WERI-Rb-1 (cell line): ENCODE measurements around the gene ANKHD1.

Source experiments
- DNase-seq: peaks from one replicate; pipeline ENCODE4 v3.0.0-alpha.2; 2020
- H3K27ac ChIP-seq: fragments of 250-450 bp; sonication (Bioruptor Pico); 2 replicates; pipeline ENCODE4 v1.5.1; 2020; ENCODE audit warnings: mild to moderate bottlenecking, moderate library complexity
- H3K27me3 ChIP-seq: fragments of 250-450 bp; sonication (Bioruptor Pico); 2 replicates; pipeline ENCODE4 v1.5.1; 2021; ENCODE audit warnings: mild to moderate bottlenecking, low read depth, moderate library complexity; ENCODE audit not compliant: insufficient read depth, severe bottlenecking
- H3K36me3 ChIP-seq: fragments of 250-450 bp; sonication (Bioruptor Pico); 2 replicates; pipeline ENCODE4 v1.5.1; 2020; ENCODE audit warnings: mild to moderate bottlenecking, moderate library complexity
- H3K4me3 ChIP-seq: 2 replicates; pipeline ENCODE4 v1.5.1; 2011; ENCODE audit warnings: low read depth, mild to moderate bottlenecking, control low read depth, low read length
- H3K9me3 ChIP-seq: fragments of 250-450 bp; sonication (Bioruptor Pico); 2 replicates; pipeline ENCODE4 v1.5.1; 2021; ENCODE audit warnings: mild to moderate bottlenecking, moderate library complexity; ENCODE audit not compliant: severe bottlenecking
- CTCF ChIP-seq: IDR thresholded peaks from 2 replicates; pipeline ENCODE4 v1.5.1; 2011; ENCODE audit warnings: low read depth, mild to moderate bottlenecking, control low read depth, inconsistent platforms, low read length

The ANKHD1 gene

GRCh38 chr5:140548791-140549190, 147.2 kb downstream of the ANKHD1 start:
- H3K27me3 ChIP-seq, result no peaks in the 10 kb centered on the region
- no peak for TF ChIP-seq CTCF
- H3K27ac ChIP-seq, result no peak overlapping the region
- DNase-seq, result no peak
- no peak overlapping the region for H3K4me3 ChIP-seq
- H3K36me3 ChIP-seq, result peaks cover 60% of the 10 kb centered on the region
- no peaks in the 10 kb centered on the region for H3K9me3 ChIP-seq

GRCh38 chr5:140549237-140550144, 147.9 kb downstream of the ANKHD1 start:
- Histone ChIP-seq H3K36me3 (peaks cover 59% of the 10 kb centered on the region), H3K9me3 (no peaks in the 10 kb centered on the region), H3K4me3 (no peak overlapping the region), H3K27me3 (no peaks in the 10 kb centered on the region), H3K27ac (no peak overlapping the region)
- DNase-seq, result no peak
- no peak for TF ChIP-seq CTCF

DNA sequence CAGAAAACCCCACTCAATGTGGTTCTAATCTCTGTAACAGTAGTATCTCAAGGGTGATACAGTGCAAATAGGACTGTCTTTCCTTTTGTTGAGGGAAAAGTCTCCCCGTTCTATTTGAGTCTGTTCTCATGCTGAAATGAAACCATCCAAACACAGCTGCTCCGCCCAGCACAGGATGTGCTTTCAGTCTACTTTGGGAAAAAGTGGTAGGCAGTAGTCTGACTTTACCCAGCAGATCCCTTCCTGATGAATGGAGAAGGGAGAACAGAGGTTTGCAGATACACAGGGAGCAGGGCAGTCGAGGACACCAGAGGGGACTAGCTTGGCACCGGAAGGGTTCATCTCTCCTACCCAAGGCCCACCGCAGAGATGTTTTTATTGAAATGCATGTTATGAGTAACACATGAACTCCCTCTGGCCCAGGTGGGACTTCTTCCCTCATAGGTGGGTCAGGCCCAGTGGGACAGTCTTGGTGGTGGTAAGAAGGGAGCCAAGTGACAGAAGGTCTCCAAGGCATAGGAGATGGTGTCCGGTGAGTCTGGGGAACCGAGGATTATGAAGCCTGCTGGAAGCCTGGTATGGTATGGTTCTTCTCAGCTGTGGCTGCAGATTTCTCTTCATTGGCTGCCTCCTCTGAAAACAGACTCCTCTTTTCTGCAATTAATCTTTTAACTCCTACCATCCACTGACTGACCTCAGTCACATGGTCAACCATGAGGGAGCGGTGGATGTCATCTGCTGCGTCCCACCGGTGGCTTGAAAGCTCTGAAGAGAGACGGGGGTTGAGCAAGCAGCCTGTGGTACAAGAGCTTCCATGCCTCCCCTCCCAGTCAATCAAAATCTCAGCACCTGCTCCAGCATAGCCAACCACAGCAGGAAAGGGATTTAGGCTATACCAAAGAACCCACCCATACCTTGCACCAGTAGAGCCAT, 148.8 kb downstream of the ANKHD1 start:
- no peak for DNase-seq
- peaks cover 58% of the 10 kb centered on the region for H3K36me3 ChIP-seq
- no peak overlapping the region for H3K4me3 ChIP-seq
- TF ChIP-seq CTCF, result no peak
- no peak overlapping the region for H3K27ac ChIP-seq
- H3K27me3 ChIP-seq, result no peaks in the 10 kb centered on the region
- no peaks in the 10 kb centered on the region for H3K9me3 ChIP-seq

DNA sequence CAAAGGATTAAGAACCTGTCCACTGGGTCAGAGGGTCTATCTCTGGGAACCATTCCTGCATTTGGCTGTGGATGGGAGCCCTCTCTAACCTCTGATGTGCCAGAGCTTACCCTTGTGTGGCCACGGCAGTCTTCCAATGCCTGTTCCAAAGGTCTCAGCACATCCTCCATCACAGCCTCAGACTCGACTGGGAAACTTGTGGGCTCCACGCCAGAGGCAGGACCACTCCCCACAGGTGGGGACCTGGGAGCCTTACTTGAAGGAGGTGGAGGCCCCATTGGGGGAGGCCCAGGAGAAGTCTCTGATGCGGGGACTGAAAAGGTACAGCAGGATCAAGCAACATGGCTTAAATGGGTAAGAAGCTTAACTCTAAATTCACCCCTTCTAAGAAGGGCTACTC, 150.2 kb downstream of the ANKHD1 start:
- no peak for TF ChIP-seq CTCF
- Histone ChIP-seq H3K36me3 (peaks cover 59% of the 10 kb centered on the region), H3K27ac (no peak overlapping the region), H3K4me3 (no peak overlapping the region), H3K9me3 (no peaks in the 10 kb centered on the region), H3K27me3 (no peaks in the 10 kb centered on the region)
- no peak for DNase-seq

GRCh38 chr5:140553657-140554056, 152.0 kb downstream of the ANKHD1 start:
- no peak overlapping the region for H3K4me3 ChIP-seq
- peaks cover 63% of the 10 kb centered on the region for H3K36me3 ChIP-seq
- DNase-seq, result no peak
- no peaks in the 10 kb centered on the region for H3K27me3 ChIP-seq
- H3K9me3 ChIP-seq, result no peaks in the 10 kb centered on the region
- H3K27ac ChIP-seq, result no peak overlapping the region
- TF ChIP-seq CTCF, result no peak
